ENCODE measurements around the gene DCN.
"Not testable (repeated sequence)": the region's sequence is repeated elsewhere in the genome, so short reads cannot be mapped to it uniquely, and the experiment has no call there.

DCN gene

DNA sequence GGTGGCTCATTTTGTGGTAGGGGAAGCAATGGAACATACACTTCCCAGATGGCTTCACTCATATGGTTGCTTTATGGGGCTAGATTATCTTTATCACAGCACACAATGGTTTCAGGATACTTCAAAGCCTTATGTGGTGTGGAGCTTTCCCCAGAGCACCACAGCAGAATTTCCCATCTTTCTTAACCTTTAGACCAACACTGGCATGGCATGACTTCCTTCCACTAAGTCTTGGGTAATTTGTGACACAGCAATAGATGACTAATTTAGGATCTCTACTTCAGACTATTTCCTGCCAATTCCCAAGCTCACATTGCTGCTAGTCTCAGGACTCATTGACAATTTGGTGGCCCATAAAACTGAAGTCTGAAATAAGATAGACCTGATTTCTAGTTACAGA is 36.9 kb upstream of the DCN start:
- no peak for TF ChIP-seq ZFX (IDR thresholded peaks at IDR 0.05)
- no peak for TF ChIP-seq CTCF (conservative IDR thresholded peaks at IDR 0.05)
- H3K27ac ChIP-seq = no peak overlapping the region

- TF ChIP-seq CTCF (conservative IDR thresholded peaks at IDR 0.05) (no peak), ZFX (IDR thresholded peaks at IDR 0.05) (no peak)
- H3K27ac ChIP-seq = no peak overlapping the region
Measured at GRCh38 chr12:91216871-91217270, 34.3 kb upstream of the DCN start.

GRCh38 chr12:91215940-91216454 is 33.4 kb upstream of the DCN start:
- H3K27ac ChIP-seq = no peak overlapping the region
- no peak for TF ChIP-seq ZFX (IDR thresholded peaks at IDR 0.05)
- TF ChIP-seq CTCF (conservative IDR thresholded peaks at IDR 0.05) = no peak

DNA sequence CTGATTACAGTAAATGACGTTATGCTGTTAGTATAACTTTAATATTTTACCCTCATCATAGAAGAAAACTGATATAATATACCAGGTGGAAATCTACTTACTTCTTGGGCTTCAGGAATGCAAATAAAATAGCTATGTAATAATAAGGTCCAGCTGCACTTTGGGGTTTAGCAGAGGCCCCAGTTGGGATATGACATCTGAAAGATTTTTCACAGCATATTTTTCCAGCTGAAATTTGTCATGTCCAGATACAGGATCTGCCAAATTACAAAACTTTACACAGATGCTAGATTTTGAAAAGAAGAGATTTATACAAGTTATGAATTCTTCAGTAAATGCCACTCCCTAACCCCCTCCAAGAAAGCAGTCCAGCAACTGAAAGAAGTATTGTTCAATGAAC is 29.2 kb upstream of the DCN start:
- TF ChIP-seq ZFX (IDR thresholded peaks at IDR 0.05) (no peak), CTCF (conservative IDR thresholded peaks at IDR 0.05) (no peak)
- no peak overlapping the region for H3K27ac ChIP-seq

- H3K27ac ChIP-seq = no peak overlapping the region
- TF ChIP-seq ZFX (IDR thresholded peaks at IDR 0.05) (no peak), CTCF (conservative IDR thresholded peaks at IDR 0.05) (no peak)
Measured at GRCh38 chr12:91210618-91211017, 28.0 kb upstream of the DCN start.

GRCh38 chr12:91210144-91210543 is 27.5 kb upstream of the DCN start:
- TF ChIP-seq CTCF (conservative IDR thresholded peaks at IDR 0.05) (no peak), ZFX (IDR thresholded peaks at IDR 0.05) (no peak)
- no peak overlapping the region for H3K27ac ChIP-seq

- H3K27ac ChIP-seq = not testable (repeated sequence)
Measured at GRCh38 chr12:91207301-91207700, 24.7 kb upstream of the DCN start.

- H3K27ac ChIP-seq = no peak overlapping the region
- no peak for TF ChIP-seq CTCF (conservative IDR thresholded peaks at IDR 0.05)
- TF ChIP-seq ZFX (IDR thresholded peaks at IDR 0.05) = no peak
Measured at GRCh38 chr12:91205811-91206210, 23.2 kb upstream of the DCN start.
